Ectodermal cell (in vitro differentiated cells): Measurements from ENCODE around the gene POLR2L.
A peak's percentile ranks its signal among the peaks of the same experiment; 100 is the strongest.

Experiments
- H3K27ac ChIP-seq: 2 replicates; pipeline ENCODE4 v1.7.0; 2013; ENCODE audit warnings: mild to moderate bottlenecking, low read depth, low read length; ENCODE audit not compliant: insufficient read depth, poor library complexity, severe bottlenecking
- H3K27me3 ChIP-seq: 2 replicates; pipeline ENCODE4 v1.7.0; 2013; ENCODE audit warnings: mild to moderate bottlenecking, low read length; ENCODE audit not compliant: insufficient read depth, control insufficient read depth, poor library complexity, severe bottlenecking
- H3K36me3 ChIP-seq: one replicate; pipeline ENCODE4 v1.7.0; 2013; ENCODE audit warnings: low read length; ENCODE audit not compliant: control insufficient read depth, insufficient read depth
- H3K4me1 ChIP-seq: one replicate; pipeline ENCODE4 v1.7.0; 2013; ENCODE audit warnings: low read length; ENCODE audit not compliant: control insufficient read depth, insufficient read depth
- H3K4me3 ChIP-seq: 2 replicates; pipeline ENCODE4 v1.7.0; 2013; ENCODE audit warnings: low read depth, low read length, control low read depth; ENCODE audit not compliant: insufficient read depth
- H3K9me3 ChIP-seq: 2 replicates; pipeline ENCODE4 v1.7.0; 2013; ENCODE audit warnings: mild to moderate bottlenecking, low read length, moderate library complexity; ENCODE audit not compliant: control insufficient read depth
- WGBS, 2 experiments: methylation state at CpG; one replicate each; pipeline ENCODE4 v1.1.7; 2013; ENCODE audit warnings: missing lambda C conversion rate in 2 of 2; 5-methylcytosine and 5-hydroxymethylcytosine counted together

POLR2L gene

GRCh38 chr11:846496-847098 lies 4.3 kb upstream of the POLR2L start:
- 92 to 95% methylated on average over 11 of the region's 11 CpGs for WGBS, 2 experiments
- Histone ChIP-seq H3K4me3 (no peak overlapping the region), H3K4me1 (peaks cover 48% of the 10 kb centered on the region), H3K27me3 (peaks cover 36% of the 10 kb centered on the region), H3K27ac (no peak overlapping the region), H3K9me3 (no peaks in the 10 kb centered on the region), H3K36me3 (no peaks in the 10 kb centered on the region)

DNA sequence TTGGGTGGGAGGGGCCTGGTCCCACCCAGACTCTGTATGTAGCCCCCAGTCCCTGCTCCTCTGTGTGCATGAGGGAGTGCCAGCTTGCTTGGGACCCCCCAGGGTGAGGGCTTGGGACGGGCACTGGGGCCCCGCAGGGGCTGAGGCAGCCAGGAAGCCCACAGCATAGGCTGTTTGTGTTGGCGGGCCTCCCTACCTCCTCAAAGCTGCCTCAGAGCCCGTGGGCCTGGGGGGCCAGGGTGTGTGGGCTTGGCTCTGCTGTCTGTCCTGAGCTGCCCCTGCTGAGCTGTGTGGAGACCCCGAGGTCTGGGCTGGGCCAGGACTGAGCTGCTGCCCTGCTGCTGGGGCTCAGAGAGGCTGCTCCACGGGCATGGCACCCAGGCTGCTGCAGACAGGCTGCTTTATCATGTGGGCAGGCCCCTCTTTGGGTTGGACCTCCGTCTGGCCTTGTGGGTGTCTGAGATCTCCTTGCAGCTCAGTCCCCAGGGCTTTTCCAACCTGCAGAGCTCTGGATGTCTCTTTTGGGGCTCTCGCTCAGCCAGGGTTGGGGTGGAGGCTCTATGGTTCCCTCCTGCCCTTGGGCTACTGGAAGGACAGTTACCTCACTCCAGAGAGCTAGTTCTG lies 3.7 kb upstream of the POLR2L start:
- 68 to 71% methylated on average over 8 of the region's 8 CpGs for WGBS, 2 experiments
- Histone ChIP-seq H3K27ac (no peak overlapping the region), H3K4me1 (peaks cover 47% of the 10 kb centered on the region), H3K4me3 (no peak overlapping the region), H3K36me3 (no peaks in the 10 kb centered on the region), H3K9me3 (no peaks in the 10 kb centered on the region), H3K27me3 (peaks cover 32% of the 10 kb centered on the region)

- peak overlapping the region; percentile 82 for H3K27ac ChIP-seq
- H3K4me3 ChIP-seq, result peak overlapping the region; percentile 99
- H3K27me3 ChIP-seq, result peaks cover 22% of the 10 kb centered on the region
- no peaks in the 10 kb centered on the region for H3K9me3 ChIP-seq
- H3K4me1 ChIP-seq, result peaks cover 38% of the 10 kb centered on the region
- H3K36me3 ChIP-seq, result no peaks in the 10 kb centered on the region
- 40 to 42% methylated on average over 31 of the region's 31 CpGs for WGBS, 2 experiments
Measured at GRCh38 chr11:844693-845644, 2.6 kb upstream of the POLR2L start.

DNA sequence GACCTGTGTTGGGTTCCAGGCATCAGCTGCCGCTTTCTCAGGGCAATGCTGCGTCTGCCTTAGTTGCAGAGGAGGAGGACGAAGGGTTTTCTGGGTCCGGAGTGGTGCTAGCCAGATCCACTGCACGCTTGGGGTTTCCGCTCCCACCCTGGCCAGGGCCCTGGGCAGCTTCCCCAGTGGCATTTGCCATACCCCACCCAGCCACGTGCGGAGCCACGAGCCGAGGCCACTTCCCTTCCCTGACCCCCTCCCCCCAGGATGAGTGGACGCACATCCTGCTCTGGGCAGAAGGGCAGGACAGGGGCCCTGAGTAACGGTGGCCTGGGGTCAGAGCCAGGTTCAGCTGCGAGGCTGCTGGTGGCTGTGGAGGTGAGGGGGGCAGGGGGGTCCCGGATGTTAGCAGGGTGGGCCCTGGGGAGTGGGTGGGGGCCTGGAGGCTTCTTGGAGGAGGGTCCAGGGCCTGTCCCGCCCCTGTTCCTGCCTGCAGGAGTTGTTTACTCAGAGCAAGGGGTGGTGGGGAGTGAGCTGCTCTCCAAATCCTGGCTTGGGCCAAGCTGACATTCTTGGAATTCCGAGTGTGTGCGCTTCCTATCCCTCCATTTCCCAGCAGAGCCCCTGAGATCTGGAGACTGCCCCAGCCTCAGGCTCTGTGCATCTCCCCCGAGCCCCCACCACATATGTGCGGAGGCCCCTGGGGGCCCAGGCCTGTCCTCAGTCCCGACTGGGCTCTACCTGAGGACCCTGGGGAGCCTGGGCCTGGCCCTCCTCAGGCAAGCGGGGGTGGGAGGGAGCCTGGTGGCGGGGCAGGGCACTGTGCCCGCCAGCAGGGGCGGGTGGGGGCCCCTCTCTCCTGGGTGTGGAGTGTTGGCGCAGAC lies 1.7 kb upstream of the POLR2L start:
- H3K27ac ChIP-seq, result peak overlapping the region; percentile 82
- peak overlapping the region; percentile 99 for H3K4me3 ChIP-seq
- peaks cover 35% of the 10 kb centered on the region for H3K4me1 ChIP-seq
- H3K27me3 ChIP-seq, result peaks cover 16% of the 10 kb centered on the region
- WGBS, 2 experiments, result 2% methylated on average over 25 of the region's 25 CpGs
- no peaks in the 10 kb centered on the region for H3K9me3 ChIP-seq
- H3K36me3 ChIP-seq, result peaks cover 6% of the 10 kb centered on the region

GRCh38 chr11:843086-843734 lies 881 bp upstream of the POLR2L start:
- H3K9me3 ChIP-seq, result no peaks in the 10 kb centered on the region
- H3K36me3 ChIP-seq, result peaks cover 11% of the 10 kb centered on the region
- H3K4me1 ChIP-seq, result peaks cover 28% of the 10 kb centered on the region
- peaks cover 7% of the 10 kb centered on the region for H3K27me3 ChIP-seq
- 0% methylated on average over 53 of the region's 53 CpGs for WGBS, 2 experiments
- peak overlapping the region; percentile 99 for H3K4me3 ChIP-seq
- no peak overlapping the region for H3K27ac ChIP-seq

GRCh38 chr11:841981-842369 lies 354 bp downstream of the POLR2L start:
- WGBS, 2 experiments, result 1% methylated on average over 27 of the region's 27 CpGs
- Histone ChIP-seq H3K4me1 (peaks cover 28% of the 10 kb centered on the region), H3K27ac (peak overlapping the region; percentile 98), H3K9me3 (no peaks in the 10 kb centered on the region), H3K4me3 (peak overlapping the region; percentile 99), H3K27me3 (peaks cover 7% of the 10 kb centered on the region), H3K36me3 (peaks cover 15% of the 10 kb centered on the region)

DNA sequence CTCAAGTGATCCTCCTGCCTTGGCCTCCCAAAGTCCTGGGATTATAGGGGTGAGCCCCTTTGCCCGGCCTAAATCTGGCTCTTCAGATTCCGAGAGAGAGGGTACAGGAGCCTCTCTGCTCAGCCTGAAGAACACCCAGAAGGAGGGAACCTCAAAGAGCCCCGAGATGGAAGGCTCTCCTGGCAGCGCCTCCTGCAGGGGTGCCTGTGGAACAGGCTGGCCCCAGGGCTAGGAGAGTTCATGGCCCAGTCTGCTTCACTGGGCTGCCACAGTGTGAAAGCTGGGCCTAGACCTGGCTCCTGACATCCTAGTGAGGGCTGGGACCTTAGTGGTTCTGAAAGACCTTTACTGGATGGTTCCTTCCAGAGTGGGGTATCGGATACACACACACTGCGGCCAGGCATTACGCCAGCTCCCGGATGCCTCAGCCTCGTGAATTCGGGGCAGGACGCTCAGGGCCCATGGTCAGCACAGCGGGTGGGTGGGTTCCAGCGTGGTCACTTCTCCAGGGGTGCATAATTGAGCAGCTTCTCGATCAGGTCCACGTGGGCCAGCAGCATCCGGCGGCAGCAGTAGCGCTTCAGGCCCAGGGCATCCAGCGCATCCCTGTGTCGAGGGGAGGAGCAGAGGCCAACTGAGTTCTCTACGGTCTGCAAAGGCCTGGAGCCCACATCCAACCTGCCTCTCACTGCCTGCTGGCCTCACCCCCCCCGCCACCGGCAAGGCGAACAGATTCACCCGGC lies 2.3 kb downstream of the POLR2L start:
- peaks cover 20% of the 10 kb centered on the region for H3K36me3 ChIP-seq
- no peak overlapping the region for H3K27ac ChIP-seq
- WGBS, 2 experiments, result 89 to 90% methylated on average over 25 of the region's 25 CpGs
- no peak overlapping the region for H3K4me3 ChIP-seq
- H3K9me3 ChIP-seq, result no peaks in the 10 kb centered on the region
- peaks cover 7% of the 10 kb centered on the region for H3K27me3 ChIP-seq
- peaks cover 18% of the 10 kb centered on the region for H3K4me1 ChIP-seq

DNA sequence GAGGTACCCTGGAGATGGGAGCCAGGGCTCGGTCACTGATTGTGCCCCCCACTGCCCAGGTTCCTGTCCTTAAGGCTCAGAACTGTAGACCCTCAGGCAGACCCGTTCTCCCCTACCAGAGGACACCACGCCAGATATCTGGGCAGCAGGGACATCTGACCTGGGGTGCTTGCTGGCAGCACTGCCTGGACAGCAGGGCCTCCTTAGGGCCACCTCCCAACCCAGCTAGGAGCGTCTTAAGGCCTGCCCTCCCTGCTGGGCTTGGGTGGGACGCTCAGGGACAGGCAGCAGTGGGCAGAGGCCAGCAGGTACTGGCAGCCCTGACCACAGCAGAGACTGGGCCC lies 3.1 kb downstream of the POLR2L start:
- Histone ChIP-seq H3K36me3 (peaks cover 20% of the 10 kb centered on the region), H3K27ac (no peak overlapping the region), H3K4me1 (peaks cover 20% of the 10 kb centered on the region), H3K27me3 (peaks cover 7% of the 10 kb centered on the region), H3K4me3 (no peak overlapping the region), H3K9me3 (no peaks in the 10 kb centered on the region)
- WGBS, 2 experiments, result 93 to 97% methylated on average over 5 of the region's 5 CpGs
